Stimulated activated CD8-positive, alpha-beta memory T cell treated with anti-CD3 and anti-CD28 coated beads, Interleukin-7, amount 100 ng/mL, for 48 hours (primary cell): ENCODE data around the gene MCL1.
"Not testable (repeated sequence)": the region's sequence is repeated elsewhere in the genome, so short reads cannot be mapped to it uniquely, and the experiment has no call there.

Experiments
- DNase-seq, 2 donors: peaks; one replicate each; pipeline ENCODE4 v3.0.0-alpha.2; 2020; ENCODE audit warnings: low read depth in 1 of 2; ENCODE audit errors: extremely low read depth in 1 of 2

The MCL1 gene

GRCh38 chr1:150579110-150579944, at the start of gene MCL1:
TSS of gene MCL1 (minus strand) at chr1:150579610. CDS start at chr1:150579530, 80 bp downstream.
- DNase-seq = peak; percentile 80 to 88

GRCh38 chr1:150628766-150629114, 49.3 kb upstream of the MCL1 start:
- DNase-seq = no peak

- no peak for DNase-seq
Observed at GRCh38 chr1:150627826-150628410, 48.5 kb upstream of the MCL1 start.

- DNase-seq = no peak
Observed at GRCh38 chr1:150626150-150626549, 46.7 kb upstream of the MCL1 start.

GRCh38 chr1:150624546-150624945, 45.1 kb upstream of the MCL1 start:
- DNase-seq = not testable (repeated sequence)

- DNase-seq = not testable (repeated sequence)
Observed at GRCh38 chr1:150624134-150624533, 44.7 kb upstream of the MCL1 start.

- no peak for DNase-seq
Observed at GRCh38 chr1:150622303-150622975, 43.0 kb upstream of the MCL1 start.

- DNase-seq = no peak
Observed at GRCh38 chr1:150621497-150622302, 42.3 kb upstream of the MCL1 start.

- DNase-seq = no peak
Observed at GRCh38 chr1:150620919-150621318, 41.5 kb upstream of the MCL1 start.

GRCh38 chr1:150619576-150620509, 40.4 kb upstream of the MCL1 start:
- no peak for DNase-seq

- DNase-seq = no peak
Observed at GRCh38 chr1:150615346-150616201, 36.2 kb upstream of the MCL1 start.

- peak in 1 of 2 donors; percentile 53 for DNase-seq
Observed at GRCh38 chr1:150613061-150613920, 33.9 kb upstream of the MCL1 start.

GRCh38 chr1:150612014-150612345, 32.6 kb upstream of the MCL1 start:
- no peak for DNase-seq

GRCh38 chr1:150610576-150610975, 31.2 kb upstream of the MCL1 start:
- DNase-seq = no peak

GRCh38 chr1:150609732-150610131, 30.3 kb upstream of the MCL1 start:
- no peak for DNase-seq

GRCh38 chr1:150606463-150607142, 27.2 kb upstream of the MCL1 start:
- no peak for DNase-seq

- not testable (repeated sequence) for DNase-seq
Observed at GRCh38 chr1:150605451-150605731, 26.0 kb upstream of the MCL1 start.

- DNase-seq = no peak
Observed at GRCh38 chr1:150604226-150604588, 24.8 kb upstream of the MCL1 start.
